Trophoblast cell (in vitro differentiated cells and primary cell): Measurements from ENCODE around the gene RAB3GAP2.

Experiments
- DNase-seq, 2 donors: peaks; one replicate each; pipeline ENCODE4 v3.0.0-alpha.2; 2016
- H2AFZ ChIP-seq: 2 replicates; pipeline ENCODE4 v1.6.1; 2013; ENCODE audit warnings: low read length, moderate library complexity, mild to moderate bottlenecking; ENCODE audit not compliant: insufficient read depth, poor library complexity
- H2AK5ac ChIP-seq: 2 replicates; pipeline ENCODE4 v1.6.1; 2013; ENCODE audit warnings: mild to moderate bottlenecking, low read length
- H2BK120ac ChIP-seq: 2 replicates; pipeline ENCODE4 v1.6.1; 2013; ENCODE audit warnings: low read length, mild to moderate bottlenecking, moderate library complexity; ENCODE audit not compliant: insufficient read depth, poor library complexity
- H2BK12ac ChIP-seq: 2 replicates; pipeline ENCODE4 v1.6.1; 2013; ENCODE audit warnings: mild to moderate bottlenecking, low read length, moderate library complexity
- H2BK5ac ChIP-seq: 2 replicates; pipeline ENCODE4 v1.6.1; 2013; ENCODE audit warnings: low read length, low read depth, moderate library complexity, mild to moderate bottlenecking; ENCODE audit not compliant: poor library complexity
- H3K14ac ChIP-seq: 2 replicates; pipeline ENCODE4 v1.6.1; 2013; ENCODE audit warnings: mild to moderate bottlenecking, low read length
- H3K18ac ChIP-seq: 2 replicates; pipeline ENCODE4 v1.6.1; 2013; ENCODE audit warnings: mild to moderate bottlenecking, low read length
- H3K23ac ChIP-seq: 2 replicates; pipeline ENCODE4 v1.6.1; 2013; ENCODE audit warnings: low read length
- H3K27ac ChIP-seq: 2 replicates; pipeline ENCODE4 v1.5.1; 2013; ENCODE audit warnings: low read depth, mild to moderate bottlenecking, inconsistent platforms, low read length, moderate library complexity
- H3K27me3 ChIP-seq: 2 replicates; pipeline ENCODE4 v1.6.1; 2013; ENCODE audit warnings: inconsistent platforms, mild to moderate bottlenecking, low read length, moderate library complexity; ENCODE audit not compliant: insufficient read depth
- H3K36me3 ChIP-seq, 2 experiments: 1 replicate in 1 of 2; 2 replicates in 1 of 2; pipeline ENCODE4 v1.6.1; 2013; ENCODE audit warnings: low read length in 2 of 2, mild to moderate bottlenecking in 2 of 2, moderate library complexity in 1 of 2; ENCODE audit not compliant: insufficient read depth in 2 of 2, control insufficient read depth in 1 of 2
- H3K4ac ChIP-seq: 2 replicates; pipeline ENCODE4 v1.6.1; 2013; ENCODE audit warnings: low read depth, mild to moderate bottlenecking, low read length, moderate library complexity
- H3K4me1 ChIP-seq, 2 experiments: 1 replicate in 1 of 2; 2 replicates in 1 of 2; pipeline ENCODE4 v1.6.1; 2013; ENCODE audit warnings: low read length in 2 of 2, mild to moderate bottlenecking in 2 of 2, moderate library complexity in 1 of 2; ENCODE audit not compliant: insufficient read depth in 2 of 2, control insufficient read depth in 1 of 2
- H3K4me2 ChIP-seq: 2 replicates; pipeline ENCODE4 v1.6.1; 2013; ENCODE audit warnings: inconsistent platforms, mild to moderate bottlenecking, low read length, moderate library complexity
- H3K4me3 ChIP-seq: 2 replicates; pipeline ENCODE4 v1.5.1; 2013; ENCODE audit warnings: mild to moderate bottlenecking, low read depth, low read length, inconsistent platforms
- H3K79me1 ChIP-seq: one replicate; pipeline ENCODE4 v1.6.1; 2013; ENCODE audit warnings: low read length
- H3K79me2 ChIP-seq: 2 replicates; pipeline ENCODE4 v1.6.1; 2013; ENCODE audit warnings: low read length, mild to moderate bottlenecking; ENCODE audit not compliant: control insufficient read depth, insufficient read depth, poor library complexity
- H3K9ac ChIP-seq: 2 replicates; pipeline ENCODE4 v1.6.1; 2013; ENCODE audit warnings: mild to moderate bottlenecking, low read length
- H3K9me3 ChIP-seq: 2 replicates; pipeline ENCODE4 v1.6.1; 2013; ENCODE audit warnings: low read depth, mild to moderate bottlenecking, control low read depth, inconsistent platforms, low read length; ENCODE audit not compliant: insufficient read depth
- H4K12ac ChIP-seq: 2 replicates; pipeline ENCODE4 v1.6.1; 2013; ENCODE audit warnings: low read depth, mild to moderate bottlenecking, low read length, moderate library complexity
- H4K8ac ChIP-seq: 2 replicates; pipeline ENCODE4 v1.6.1; 2013; ENCODE audit warnings: low read depth, mild to moderate bottlenecking, low read length, moderate library complexity
- H4K91ac ChIP-seq: one replicate; pipeline ENCODE4 v1.6.1; 2013; ENCODE audit warnings: low read depth, mild to moderate bottlenecking, low read length, moderate library complexity
- WGBS: extraction: QIAGEN DNeasy Blood & Tissue Kit; methylation state at CpG from one replicate; pipeline ENCODE4 v1.1.7; 2013; ENCODE audit warnings: missing lambda C conversion rate; ENCODE audit not compliant: insufficient read length, insufficient coverage; ENCODE audit errors: extremely low coverage; 5-methylcytosine and 5-hydroxymethylcytosine counted together

The RAB3GAP2 gene

DNA sequence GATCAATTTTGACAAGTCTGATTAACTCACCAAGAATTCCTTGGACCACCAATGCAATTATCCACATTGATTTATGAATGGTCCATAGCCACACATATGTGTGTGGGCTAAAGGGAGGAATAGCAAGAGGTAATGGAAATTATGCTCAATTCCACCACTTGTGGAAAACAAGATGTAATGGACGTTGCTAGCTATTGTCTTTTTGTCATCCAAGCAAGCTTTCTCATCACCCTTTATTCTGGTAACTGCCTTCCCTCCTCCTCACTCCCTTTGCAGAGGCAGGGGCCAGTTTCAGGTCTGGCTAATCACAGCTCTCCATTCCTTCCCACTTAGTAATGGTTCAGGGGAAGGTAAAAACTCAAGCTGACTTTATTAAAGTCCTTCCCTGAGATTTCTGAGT, 24.7 kb upstream of the RAB3GAP2 start:
- peaks cover 1 to 4% of the 10 kb centered on the region in 2 experiments for H3K4me1 ChIP-seq
- H3K23ac ChIP-seq: no peak overlapping the region
- H4K8ac ChIP-seq: no peak overlapping the region
- H3K18ac ChIP-seq: no peak overlapping the region
- no peak for DNase-seq
- H4K12ac ChIP-seq: no peak overlapping the region
- no peak overlapping the region for H3K9ac ChIP-seq
- no peak overlapping the region for H3K4me2 ChIP-seq
- no peak overlapping the region for H3K27ac ChIP-seq
- no peak overlapping the region for H2BK5ac ChIP-seq
- no peak overlapping the region for H2AFZ ChIP-seq
- no peak overlapping the region for H3K4ac ChIP-seq
- H2BK120ac ChIP-seq: no peak overlapping the region
- H2BK12ac ChIP-seq: no peak overlapping the region
- H3K4me3 ChIP-seq: no peak overlapping the region
- no peaks in the 10 kb centered on the region for H3K79me2 ChIP-seq
- H3K36me3 ChIP-seq: no peaks in the 10 kb centered on the region
- H3K14ac ChIP-seq: no peak overlapping the region
- no CpG with 5 or more reads among the region's 1 CpG for WGBS
- H2AK5ac ChIP-seq: no peak overlapping the region
- H3K79me1 ChIP-seq: peaks cover 4% of the 10 kb centered on the region
- no peaks in the 10 kb centered on the region for H3K9me3 ChIP-seq
- no peaks in the 10 kb centered on the region for H3K27me3 ChIP-seq
- H4K91ac ChIP-seq: no peak overlapping the region

GRCh38 chr1:220294846-220295301, 22.6 kb upstream of the RAB3GAP2 start:
- Histone ChIP-seq H3K9ac (no peak overlapping the region), H3K4ac (no peak overlapping the region), H4K8ac (no peak overlapping the region), H3K27me3 (no peaks in the 10 kb centered on the region), H3K4me2 (no peak overlapping the region), H2AFZ (no peak overlapping the region), H2AK5ac (no peak overlapping the region), H3K4me1 (peaks cover 0 to under 1% of the 10 kb centered on the region in 2 experiments), H2BK12ac (no peak overlapping the region), H3K79me2 (no peaks in the 10 kb centered on the region), H3K18ac (no peak overlapping the region), H4K91ac (no peak overlapping the region), H2BK120ac (no peak overlapping the region), H3K27ac (no peak overlapping the region), H3K9me3 (no peaks in the 10 kb centered on the region), H2BK5ac (no peak overlapping the region), H3K14ac (no peak overlapping the region), H3K79me1 (peaks cover 4% of the 10 kb centered on the region), H3K36me3 (no peaks in the 10 kb centered on the region), H3K4me3 (no peak overlapping the region), H3K23ac (no peak overlapping the region), H4K12ac (no peak overlapping the region)
- no CpG with 5 or more reads among the region's 4 CpGs for WGBS
- no peak for DNase-seq

GRCh38 chr1:220291580-220291979, 19.3 kb upstream of the RAB3GAP2 start:
- no peak overlapping the region for H3K14ac ChIP-seq
- H4K12ac ChIP-seq: no peak overlapping the region
- H3K36me3 ChIP-seq: no peaks in the 10 kb centered on the region
- no peak overlapping the region for H3K23ac ChIP-seq
- H3K9ac ChIP-seq: no peak overlapping the region
- no peaks in the 10 kb centered on the region for H3K79me1 ChIP-seq
- H2BK120ac ChIP-seq: no peak overlapping the region
- DNase-seq: no peak
- H3K4ac ChIP-seq: no peak overlapping the region
- no peak overlapping the region for H3K4me2 ChIP-seq
- no peaks in the 10 kb centered on the region for H3K9me3 ChIP-seq
- H3K79me2 ChIP-seq: no peaks in the 10 kb centered on the region
- no peak overlapping the region for H2AK5ac ChIP-seq
- H2BK12ac ChIP-seq: no peak overlapping the region
- H3K27ac ChIP-seq: no peak overlapping the region
- H3K18ac ChIP-seq: no peak overlapping the region
- no peaks in the 10 kb centered on the region for H3K27me3 ChIP-seq
- no peak overlapping the region for H3K4me3 ChIP-seq
- H4K8ac ChIP-seq: no peak overlapping the region
- H2BK5ac ChIP-seq: no peak overlapping the region
- no peak overlapping the region for H4K91ac ChIP-seq
- H3K4me1 ChIP-seq: no peaks in the 10 kb centered on the region
- no peak overlapping the region for H2AFZ ChIP-seq

GRCh38 chr1:220290140-220290761, 18.0 kb upstream of the RAB3GAP2 start:
- Histone ChIP-seq H3K4me3 (no peak overlapping the region), H3K9ac (no peak overlapping the region), H2BK120ac (no peak overlapping the region), H3K4me1 (no peaks in the 10 kb centered on the region), H2AK5ac (no peak overlapping the region), H3K9me3 (no peaks in the 10 kb centered on the region), H4K91ac (no peak overlapping the region), H2AFZ (no peak overlapping the region), H2BK5ac (no peak overlapping the region), H4K12ac (no peak overlapping the region), H3K79me1 (no peaks in the 10 kb centered on the region), H3K4me2 (no peak overlapping the region), H3K4ac (no peak overlapping the region), H3K27me3 (no peaks in the 10 kb centered on the region), H2BK12ac (no peak overlapping the region), H3K36me3 (no peaks in the 10 kb centered on the region), H3K18ac (no peak overlapping the region), H3K23ac (no peak overlapping the region), H3K27ac (no peak overlapping the region), H3K79me2 (no peaks in the 10 kb centered on the region), H3K14ac (no peak overlapping the region), H4K8ac (no peak overlapping the region)
- WGBS: no CpG with 5 or more reads among the region's 4 CpGs
- DNase-seq: no peak
